ENCODE results near the gene ARID5A.
"Not testable (repeated sequence)": the region's sequence is repeated elsewhere in the genome, so short reads cannot be mapped to it uniquely, and the experiment has no call there.

The ARID5A gene, protein sequence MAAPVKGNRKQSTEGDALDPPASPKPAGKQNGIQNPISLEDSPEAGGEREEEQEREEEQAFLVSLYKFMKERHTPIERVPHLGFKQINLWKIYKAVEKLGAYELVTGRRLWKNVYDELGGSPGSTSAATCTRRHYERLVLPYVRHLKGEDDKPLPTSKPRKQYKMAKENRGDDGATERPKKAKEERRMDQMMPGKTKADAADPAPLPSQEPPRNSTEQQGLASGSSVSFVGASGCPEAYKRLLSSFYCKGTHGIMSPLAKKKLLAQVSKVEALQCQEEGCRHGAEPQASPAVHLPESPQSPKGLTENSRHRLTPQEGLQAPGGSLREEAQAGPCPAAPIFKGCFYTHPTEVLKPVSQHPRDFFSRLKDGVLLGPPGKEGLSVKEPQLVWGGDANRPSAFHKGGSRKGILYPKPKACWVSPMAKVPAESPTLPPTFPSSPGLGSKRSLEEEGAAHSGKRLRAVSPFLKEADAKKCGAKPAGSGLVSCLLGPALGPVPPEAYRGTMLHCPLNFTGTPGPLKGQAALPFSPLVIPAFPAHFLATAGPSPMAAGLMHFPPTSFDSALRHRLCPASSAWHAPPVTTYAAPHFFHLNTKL
- 126 to 349 reads per million in 2 donors for total RNA-seq

DNA sequence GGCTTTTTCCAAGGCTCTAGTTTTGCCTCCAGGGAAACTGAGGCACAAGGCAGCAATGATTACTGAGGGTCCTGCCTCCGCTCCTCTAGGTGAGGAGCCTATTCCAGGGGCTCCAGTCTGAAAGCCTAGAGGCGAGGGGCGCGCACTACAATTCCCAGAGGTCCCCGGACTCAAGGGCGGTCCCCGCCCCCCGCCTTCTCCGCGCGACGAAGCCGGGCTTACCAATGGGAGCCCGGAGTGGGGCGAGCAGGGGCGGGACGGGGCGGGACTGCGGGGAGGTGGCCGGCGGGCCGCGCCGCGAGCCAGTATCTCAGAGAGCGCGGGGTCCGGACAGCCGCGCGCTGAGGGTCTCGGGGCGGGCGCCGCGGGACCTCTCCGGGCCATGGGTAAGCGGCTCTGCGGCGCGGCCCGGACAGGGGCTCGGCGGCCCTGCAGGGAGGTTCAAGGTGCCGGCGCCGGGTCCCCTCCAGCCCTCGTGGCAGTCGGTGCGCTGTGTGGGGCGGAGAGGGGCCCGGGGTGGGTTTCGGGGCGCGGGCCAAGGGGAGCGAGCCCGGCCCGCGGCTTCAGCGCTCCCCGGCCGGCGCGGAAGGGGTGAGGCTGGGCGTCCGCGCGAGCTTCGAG, at the start of gene ARID5A:
Gene ARID5A, plus strand, starts transcription at position 308 of the 621 bp plus-strand sequence. Its CDS starts 75 bp downstream, at position 383.
- DNase-seq, result peak; percentile 79 to 94 (median 89)

DNA sequence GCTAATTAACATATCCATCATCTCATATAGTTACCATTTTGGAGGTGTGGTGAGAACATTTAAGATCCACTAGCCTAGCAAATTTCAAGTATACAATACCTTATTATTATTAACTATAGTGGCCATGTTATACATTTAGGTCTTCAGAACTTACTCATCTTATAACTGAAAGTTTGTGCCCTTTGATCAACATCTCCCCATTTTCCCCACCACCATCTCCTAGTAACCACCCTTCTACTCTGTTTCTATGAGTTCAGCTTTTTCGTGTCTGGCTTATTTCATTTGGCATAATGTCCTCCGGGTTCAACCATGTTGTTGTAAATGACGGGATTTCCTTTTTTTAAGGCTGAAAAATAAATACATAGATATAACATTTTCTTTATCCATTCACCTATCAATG, 47.3 kb upstream of the ARID5A start:
- DNase-seq, result no peak

DNA sequence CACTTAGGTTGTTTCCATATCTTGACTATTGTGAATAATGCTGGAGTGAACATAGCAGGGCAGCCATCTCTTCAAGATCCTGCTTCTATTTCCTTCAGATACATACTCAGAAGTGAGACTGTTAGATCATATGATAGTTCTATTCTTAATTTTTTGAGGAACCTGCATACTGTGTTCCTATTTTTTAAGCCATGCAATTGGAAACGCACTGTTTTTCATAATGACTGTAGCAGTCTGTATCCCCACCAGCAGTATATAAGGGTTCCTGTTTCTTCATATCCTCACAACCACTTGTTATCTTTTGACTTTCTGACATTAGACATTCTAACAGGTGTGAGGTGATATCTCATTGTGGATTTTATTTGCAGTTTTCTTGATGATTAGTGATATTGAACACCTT, 46.9 kb upstream of the ARID5A start:
- DNase-seq, result no peak

DNA sequence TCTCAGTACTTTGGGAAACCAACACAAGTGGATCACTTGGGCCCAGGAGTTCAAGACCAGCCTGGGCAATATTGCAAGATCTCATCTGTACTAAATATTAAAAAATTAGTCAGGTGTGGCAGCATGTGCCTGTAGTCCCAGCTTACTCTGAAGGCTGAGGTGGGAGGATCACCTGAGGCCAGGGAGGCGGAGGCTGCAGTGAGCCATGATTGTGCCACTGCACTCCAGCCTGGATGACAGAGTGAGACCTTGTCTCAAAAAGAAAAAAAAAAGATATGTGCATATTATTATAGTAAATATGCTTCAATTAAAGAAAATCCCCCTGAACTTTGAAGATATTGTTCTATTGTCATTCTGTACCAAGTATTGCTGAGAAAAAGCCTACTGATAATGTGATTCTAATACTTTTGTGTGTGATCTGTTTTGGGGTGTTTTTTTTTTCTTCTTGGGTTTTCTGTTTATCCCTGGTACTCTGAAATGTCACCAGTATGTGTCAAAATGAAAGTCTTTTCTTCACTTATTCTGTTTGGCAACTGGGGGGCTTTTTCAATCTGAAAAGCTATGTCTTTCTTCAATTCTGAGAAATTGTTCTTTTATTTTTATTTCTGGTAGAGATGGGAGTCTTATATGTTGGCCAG, 44.6 kb upstream of the ARID5A start:
- peak in 1 of 5 experiments; percentile 43 for DNase-seq

DNA sequence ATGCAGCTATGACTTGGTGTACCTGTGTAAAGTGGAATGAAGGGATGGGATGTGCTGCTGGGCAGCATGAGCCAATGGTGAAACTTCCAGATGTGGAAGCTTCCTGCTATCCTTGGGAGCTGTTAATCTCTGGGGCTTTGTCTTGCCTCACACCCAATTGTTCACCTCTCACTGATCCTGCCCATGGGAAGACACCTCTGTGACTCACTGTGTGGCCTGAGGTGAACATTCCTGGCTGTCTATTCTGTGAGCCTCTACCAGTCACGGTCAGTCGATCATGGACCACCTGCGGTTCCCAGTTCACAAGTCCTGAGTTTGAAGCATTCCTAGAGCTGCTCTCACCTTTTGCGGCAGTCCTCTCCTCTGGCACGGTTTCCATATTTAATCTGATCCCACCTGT, 43.5 kb upstream of the ARID5A start:
- no peak for DNase-seq

DNA sequence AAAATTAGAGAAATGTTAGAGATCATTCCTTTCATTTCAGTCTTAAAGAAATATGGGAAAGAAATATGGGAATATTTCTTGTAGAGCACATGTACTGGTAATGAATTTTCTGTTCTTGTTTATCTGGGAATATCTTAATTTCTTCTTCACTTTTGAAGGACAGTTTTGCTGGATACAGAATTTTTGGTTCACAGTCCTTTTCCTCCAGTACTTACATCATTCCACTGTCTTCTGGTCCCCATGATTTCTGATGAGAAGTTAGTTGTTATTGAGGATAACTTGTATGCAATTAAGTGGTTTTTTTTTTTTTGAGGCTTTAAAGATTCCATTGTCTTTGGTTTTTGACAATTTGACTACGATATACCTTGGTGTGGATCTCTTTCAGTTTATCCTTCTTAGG, 42.4 kb upstream of the ARID5A start:
- DNase-seq, result no peak

DNA sequence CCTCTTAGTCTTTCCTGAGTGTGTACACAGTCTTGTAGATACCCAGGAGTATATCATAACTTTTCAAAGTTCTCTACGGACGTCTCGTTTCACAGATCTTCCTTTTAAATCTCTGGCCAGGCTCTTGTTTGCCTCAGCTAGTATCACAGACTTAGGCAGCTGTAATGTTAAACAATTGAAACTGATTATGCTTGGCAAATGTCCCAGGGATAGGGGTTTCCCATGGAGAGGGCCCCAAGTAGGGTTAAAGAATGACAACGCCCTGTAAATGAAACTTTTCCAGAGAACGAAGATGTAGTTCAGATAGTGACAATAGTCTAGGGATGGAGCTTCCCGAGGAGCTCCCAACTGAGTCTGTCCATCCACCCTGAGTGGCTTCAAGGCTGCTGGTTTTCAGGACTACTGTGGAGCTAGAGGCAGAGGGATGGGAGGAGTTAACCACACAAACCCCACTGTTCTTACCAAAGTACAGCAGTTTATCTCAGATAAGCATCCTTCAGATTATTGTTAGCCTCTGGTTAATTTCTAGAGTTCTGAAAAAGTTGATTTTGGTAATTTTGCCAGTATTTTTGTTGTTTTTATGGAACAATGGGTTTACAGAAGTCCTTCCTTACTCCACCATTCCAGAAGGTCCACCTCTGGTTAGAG, 40.4 kb upstream of the ARID5A start:
- no peak for DNase-seq

DNA sequence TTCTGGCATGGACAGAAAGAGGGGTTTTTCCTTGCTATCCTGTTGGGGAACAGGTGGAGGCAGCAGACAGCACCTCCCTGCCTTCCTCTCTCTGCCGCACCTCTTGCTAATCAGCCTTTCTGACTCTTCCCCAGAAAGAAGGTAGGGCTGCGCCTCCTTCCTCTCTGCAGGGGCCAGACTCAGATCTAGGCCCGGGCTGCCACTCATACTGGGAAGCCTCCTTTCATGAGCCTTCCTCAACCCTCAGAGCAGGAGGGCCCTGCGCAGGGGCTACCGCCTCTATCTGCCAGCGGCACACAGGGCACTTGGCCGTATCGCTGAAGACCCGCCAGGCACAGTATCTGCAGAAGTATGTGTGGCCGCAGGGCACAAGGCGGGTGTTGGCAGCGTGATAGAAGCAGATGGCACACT, 38.5 kb upstream of the ARID5A start:
- DNase-seq, result no peak

DNA sequence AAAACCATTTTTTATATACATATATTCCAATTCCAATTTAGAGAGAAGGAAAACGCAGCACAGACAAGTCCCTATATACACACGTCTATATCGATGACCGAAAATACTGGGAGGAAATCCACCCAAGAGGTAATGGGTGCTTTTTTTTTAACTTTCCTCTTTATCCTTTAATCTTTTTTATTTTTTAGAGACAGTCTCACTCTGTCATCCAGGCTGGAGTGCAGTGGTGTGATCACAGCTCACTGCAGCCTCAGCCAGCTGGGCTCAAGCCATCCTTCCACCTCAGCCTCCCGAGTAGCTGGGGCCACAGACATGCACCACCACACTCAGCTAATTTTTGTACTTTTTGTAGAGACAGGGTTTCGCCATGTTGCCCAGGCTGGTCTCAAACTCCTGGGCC, 37.9 kb upstream of the ARID5A start:
- DNase-seq, result not testable (repeated sequence)

DNA sequence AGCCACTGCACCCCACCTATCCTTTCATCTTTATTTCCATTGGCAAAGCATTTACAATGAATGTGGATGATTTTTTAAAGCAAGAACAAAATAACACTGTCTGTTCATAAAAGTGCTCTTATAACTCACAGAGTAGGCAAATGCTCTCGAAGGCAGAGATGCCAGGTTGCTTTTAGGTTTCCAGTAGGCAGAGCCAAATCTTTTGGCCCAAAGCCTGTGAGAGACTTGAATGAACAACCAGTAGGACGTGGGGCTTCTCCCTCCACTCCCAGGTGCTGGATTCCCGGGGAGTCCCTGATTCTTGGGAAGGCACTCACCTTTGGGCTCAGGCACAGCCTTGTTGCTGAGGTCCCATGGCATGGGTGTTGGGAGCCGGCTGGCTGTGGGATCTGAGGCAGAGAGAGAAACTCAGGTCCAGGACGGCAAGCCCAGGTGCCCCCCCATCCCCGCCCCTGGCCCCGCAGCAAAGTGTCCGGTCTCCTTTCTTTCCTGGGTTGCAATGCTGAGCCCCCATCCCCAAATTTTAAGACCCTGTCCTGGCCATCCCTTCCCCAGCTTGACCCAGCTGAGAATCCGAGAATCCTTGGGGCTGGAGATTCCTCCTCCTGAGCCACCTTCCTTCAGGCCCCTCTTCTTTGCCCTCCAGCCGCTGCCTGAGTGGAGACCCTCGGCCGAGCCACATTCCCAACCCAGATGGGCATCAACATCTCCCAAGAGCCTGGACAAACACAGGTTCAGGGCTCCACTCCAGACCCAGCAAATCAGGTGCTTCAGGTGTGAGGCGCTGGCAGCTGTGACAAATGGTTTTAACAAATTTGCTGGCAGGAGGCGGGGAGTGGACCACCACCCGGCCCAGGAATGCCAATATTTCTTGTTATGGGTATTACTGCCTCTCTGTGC, 37.2 kb upstream of the ARID5A start:
- no peak for DNase-seq

DNA sequence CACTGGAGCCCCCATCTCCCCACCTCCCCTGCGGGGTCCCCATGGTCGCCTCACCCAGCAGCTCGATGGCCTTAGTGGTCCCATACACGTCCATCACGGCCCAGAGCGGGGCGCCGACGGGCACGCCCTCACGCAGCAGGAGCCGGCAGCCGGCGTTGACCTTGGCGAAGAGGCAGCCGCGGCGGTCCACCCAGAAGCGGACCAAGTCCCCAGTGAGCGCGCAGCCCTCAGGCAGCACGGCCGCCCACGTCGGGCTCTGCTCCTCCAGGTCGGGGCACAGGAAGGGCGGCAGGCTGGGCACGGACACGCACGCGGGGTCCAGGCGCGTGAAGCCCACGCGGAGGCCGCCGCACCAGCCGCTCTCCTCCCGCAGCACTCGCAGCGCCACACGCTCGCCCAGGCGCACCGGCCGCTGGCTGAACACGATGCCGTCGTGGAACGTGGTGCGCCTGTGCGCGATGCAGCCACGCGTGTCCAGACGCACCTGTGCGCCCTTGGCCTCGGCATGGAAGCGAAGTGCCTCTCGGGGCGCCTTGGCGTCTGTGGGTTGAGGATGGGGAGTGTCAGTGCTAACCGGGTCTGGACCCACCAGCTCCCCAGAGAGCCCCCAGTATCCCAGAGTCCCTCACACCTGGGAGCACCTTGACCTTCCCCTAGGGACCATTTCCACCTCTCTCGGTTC, 36.0 kb upstream of the ARID5A start:
- no peak for DNase-seq

DNA sequence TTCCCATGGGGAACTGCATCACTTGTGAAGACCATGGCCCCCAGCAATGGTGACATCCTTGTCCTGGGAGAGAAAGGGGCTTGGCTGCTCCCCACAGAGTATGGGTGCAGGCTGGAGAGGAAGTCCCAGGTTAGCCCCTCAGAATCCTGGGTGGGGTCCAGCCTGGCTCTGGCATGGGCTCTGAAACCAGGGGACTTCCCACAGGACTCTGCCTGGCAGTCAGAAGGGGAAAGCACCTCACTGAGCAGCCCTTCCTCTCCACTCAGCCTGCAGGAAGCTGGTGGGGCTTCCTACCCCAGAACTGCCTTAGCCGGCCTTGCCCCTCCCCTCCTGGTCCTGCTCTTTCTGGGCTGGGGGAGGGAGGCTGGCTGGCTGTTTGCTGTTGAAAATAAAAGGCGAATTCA, 35.1 kb upstream of the ARID5A start:
- peak in 1 of 5 experiments; percentile 59 for DNase-seq

DNA sequence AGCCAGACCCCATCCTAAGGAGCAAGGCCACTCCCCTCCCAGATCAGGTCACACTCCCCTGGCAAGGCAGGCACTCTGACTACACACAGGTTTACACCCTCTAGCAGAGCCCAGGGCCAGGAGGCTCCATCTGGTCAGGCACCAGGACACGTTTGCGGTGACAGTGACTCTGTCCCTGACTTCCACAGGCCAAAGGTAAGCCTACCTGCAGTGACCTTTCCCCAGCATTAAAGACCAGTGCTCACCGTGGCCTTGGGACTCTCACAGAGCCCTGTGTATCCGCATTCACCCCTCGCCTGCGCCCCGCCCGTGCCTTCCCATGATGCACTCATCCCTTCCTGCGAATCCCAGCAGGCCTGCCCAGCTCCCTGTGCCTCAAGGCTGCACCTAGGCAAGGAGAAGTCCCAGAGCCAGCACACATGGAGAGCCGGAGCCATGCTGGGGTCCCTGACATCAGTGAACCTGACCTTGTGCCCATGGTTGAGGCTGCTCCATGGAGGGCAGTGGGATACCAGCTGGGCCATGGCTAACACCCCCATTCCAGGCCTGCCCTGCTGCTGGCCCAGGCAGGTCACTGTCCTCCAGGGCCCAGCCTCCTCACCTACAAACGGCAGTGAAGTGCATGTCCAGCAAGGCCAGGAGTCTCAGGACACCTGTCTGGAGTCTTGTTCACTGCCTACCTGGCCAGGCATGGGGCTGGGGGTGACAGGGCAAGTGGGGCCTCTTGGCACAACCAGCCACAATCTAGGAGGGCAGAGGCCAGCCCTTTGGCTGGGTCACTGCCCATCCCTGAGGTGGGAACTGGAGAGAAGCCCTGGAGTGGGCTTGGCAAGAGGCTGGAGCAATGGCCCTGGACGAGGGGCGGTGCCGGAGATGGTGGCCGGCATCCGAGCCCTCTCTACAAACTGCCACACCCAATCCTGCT, 34.4 kb upstream of the ARID5A start:
- no peak for DNase-seq

DNA sequence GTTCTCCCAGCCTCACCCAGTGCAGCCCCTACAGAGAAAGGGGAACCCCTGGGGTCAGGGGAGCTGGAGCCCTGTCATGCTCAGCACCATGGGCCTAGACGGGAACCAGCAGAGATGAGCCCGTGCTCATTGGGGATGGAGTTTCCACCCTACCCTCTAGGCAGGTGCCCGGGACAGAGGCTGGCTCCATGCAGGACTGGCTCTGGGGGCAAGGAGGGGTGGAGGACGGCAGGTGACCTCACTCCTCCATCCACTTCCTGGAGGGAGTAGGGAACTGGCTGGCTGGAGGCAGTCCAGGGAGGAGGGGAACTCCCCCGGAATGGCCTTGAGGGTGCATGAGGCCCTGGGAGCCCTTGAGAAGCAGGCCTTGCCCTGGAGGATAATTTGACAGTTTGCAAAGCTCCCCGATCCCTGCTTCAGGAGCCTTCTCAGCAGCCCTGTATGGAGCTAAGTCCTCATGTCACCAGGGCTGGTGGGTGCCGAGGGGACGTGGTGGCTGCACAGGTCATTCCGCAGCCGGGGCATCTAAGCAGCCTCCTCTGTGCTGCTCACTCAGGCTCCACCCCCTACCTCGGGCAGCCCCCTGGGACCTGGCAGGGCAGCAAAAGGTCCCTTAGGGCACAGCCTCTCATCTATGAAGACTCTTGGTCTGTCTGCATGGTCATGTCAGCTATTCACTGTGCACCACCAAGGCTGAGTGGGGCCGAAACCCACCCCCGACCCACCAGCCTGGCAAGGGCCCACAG, 33.5 kb upstream of the ARID5A start:
- DNase-seq, result no peak

DNA sequence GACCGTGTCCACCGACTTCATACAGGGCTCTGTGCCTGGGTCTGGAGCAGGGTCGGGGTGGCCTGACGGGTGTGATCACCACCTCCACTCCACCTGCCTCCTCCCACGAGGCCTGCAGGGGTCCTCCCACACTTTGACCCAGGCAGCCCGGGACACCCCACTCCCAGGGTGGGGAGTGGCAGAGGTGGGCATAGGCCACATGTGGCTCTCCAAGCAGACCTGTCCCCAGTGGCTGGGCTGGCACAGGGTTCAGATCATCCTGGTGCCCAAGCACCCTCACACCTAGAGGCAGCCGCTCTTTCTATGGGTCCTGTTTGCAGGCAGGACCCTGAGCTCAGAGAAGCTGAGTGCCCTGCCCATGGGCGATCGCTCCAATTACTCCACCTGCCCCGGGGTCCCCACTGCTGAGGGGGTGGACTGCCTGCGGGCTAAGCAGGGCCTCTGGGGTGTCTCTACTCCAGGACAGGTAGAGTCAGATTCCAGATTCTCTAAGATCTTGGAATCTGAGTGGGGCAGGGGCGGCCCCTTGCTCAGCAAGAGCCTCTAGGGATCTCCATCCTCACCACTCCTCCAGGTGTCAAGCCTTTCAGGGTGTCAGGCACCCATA, 32.8 kb upstream of the ARID5A start:
- no peak for DNase-seq

DNA sequence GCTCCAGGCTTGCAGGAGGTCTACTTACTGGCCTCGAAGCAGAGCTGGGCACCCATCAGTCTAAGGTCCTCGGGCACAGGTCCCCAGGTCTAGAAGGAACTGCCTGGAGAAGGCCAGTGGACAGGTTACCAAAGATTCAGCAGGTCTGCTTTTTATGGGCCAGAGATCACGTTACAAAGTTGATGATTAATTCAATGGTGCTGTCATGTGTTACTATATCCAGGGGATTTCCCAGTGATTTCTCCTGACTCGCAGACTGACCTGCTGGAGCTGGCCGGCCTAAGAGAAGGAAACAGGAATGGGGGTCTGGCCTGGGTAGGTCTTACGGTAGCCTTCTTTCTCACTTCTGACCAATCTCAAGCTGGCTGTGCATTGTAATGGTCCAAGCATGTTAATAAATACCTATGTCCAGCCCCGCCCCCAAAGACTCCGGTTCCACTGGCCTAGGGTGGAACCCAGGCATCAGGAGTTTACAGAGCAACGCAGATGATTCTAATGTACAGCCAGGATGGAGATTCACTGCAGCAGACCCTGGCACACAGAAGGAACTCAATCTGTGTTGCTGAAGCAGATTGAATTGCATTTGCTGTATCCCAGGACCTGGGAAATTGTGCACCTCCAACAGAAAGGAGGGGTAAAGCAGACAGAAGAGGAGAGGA, 31.2 kb upstream of the ARID5A start, which contains the start of gene NEURL3:
Gene NEURL3, minus strand, starts transcription at position 127 of the 659 bp plus-strand sequence. Its CDS starts 71 bp downstream, at position 56.
- DNase-seq, result no peak

DNA sequence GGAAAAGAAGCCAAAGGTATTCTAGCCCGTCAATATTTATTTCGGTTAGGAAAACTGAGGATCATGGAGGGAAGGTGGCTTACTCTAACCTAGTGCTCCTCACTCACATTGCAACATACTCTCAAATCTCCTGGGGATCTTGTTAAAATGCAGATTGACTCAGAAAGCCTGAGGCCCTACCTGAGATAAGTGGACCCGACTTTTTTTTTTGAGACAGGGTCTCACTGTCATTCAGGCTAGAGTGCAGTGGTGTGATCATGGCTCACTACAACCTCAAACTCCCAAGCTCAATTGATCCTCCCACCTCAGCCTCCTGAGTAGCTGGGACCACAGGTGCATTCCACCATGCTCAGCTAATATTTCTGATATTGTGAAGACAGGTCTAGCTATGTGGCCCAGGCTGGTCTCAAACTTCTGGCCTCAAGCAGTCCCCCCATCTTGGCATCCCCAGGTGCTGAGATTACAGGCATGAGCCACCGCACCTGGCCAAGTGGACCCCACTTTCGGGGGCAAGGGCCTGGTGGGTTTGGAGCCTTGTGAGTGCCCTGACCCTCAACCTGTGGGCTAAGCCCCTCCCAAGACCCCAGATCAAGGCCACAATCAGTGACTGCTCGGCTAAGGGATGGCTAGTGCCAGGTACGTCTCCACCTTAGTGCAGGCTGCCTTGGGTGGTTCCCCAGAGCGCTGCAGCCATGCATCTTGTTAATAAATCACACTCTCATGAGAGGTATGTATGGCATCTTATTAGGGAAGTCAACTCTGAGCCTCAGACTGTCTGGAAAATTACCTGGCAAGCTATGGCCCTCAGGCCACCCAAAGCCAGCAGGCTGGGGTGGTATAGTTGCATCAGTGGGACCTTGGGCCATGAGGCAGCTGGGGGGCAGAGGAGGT, 30.3 kb upstream of the ARID5A start:
- no peak for DNase-seq

Data from T-helper 2 cell (primary cell).